Suprapubic skin (tissue), 4 donors: ENCODE data around the gene DPYD.

Experiments used
- EP300 ChIP-seq: sonication (generic); formaldehyde crosslinking; IDR thresholded peaks from one replicate; pipeline ENCODE4 v1.6.1; 2017; ENCODE audit warnings: antibody characterized with exemption
- POLR2A ChIP-seq, 2 donors: fragments of 450-650 bp; IDR thresholded peaks; one replicate each; pipeline ENCODE4 v1.6.1; 2017; ENCODE audit warnings: antibody characterized with exemption in 2 of 2, mild to moderate bottlenecking in 2 of 2, moderate library complexity in 2 of 2
- POLR2AphosphoS5 ChIP-seq, 3 donors: sonication (generic); formaldehyde crosslinking; IDR thresholded peaks; one replicate each; pipeline ENCODE4 v1.6.1; 2017; ENCODE audit warnings: antibody characterized with exemption in 3 of 3
- TF ChIP-seq, protein P1 (sequence below), 2 donors: fragments of 200-600 bp in 1 of 2; fragments of 450-650 bp in 1 of 2; sonication (generic) in 1 of 2; IDR thresholded peaks; one replicate each; pipeline ENCODE4 v1.5.1; 2016 to 2019; ENCODE audit warnings: antibody characterized with exemption in 2 of 2, mild to moderate bottlenecking in 1 of 2, moderate library complexity in 1 of 2

- TF ChIP-seq, protein P1, sequence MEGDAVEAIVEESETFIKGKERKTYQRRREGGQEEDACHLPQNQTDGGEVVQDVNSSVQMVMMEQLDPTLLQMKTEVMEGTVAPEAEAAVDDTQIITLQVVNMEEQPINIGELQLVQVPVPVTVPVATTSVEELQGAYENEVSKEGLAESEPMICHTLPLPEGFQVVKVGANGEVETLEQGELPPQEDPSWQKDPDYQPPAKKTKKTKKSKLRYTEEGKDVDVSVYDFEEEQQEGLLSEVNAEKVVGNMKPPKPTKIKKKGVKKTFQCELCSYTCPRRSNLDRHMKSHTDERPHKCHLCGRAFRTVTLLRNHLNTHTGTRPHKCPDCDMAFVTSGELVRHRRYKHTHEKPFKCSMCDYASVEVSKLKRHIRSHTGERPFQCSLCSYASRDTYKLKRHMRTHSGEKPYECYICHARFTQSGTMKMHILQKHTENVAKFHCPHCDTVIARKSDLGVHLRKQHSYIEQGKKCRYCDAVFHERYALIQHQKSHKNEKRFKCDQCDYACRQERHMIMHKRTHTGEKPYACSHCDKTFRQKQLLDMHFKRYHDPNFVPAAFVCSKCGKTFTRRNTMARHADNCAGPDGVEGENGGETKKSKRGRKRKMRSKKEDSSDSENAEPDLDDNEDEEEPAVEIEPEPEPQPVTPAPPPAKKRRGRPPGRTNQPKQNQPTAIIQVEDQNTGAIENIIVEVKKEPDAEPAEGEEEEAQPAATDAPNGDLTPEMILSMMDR (IDR thresholded peaks at IDR 0.05): no peak
- TF ChIP-seq POLR2A (IDR thresholded peaks at IDR 0.05) (no peak), EP300 (no peak), POLR2AphosphoS5 (IDR thresholded peaks at IDR 0.05) (no peak)
Observed at GRCh38 chr1:97412737-97413136, 508.1 kb downstream of the DPYD start.
